Measurements from ENCODE around the gene TWF2. TPM values are rescaled to one million over a fixed set of nuclear protein-coding genes. Genes with fewer than 3 reads are reported as not detected.

Gene TWF2
- total RNA-seq, 4 donors from 2014 or later: 31.6 to 74.9 (median 55.7) TPM

- H3K4me3 ChIP-seq: peak within 1 kb of the TSS; percentile 35 to 73 (median 56)
- peaks cover 0 to 29% (median 11%) of the 10 kb centered on the region in 3 donors for H3K36me3 ChIP-seq
- H3K4me1 ChIP-seq: peaks cover 41 to 70% (median 48%) of the 10 kb centered on the region in 3 donors
- peak within 1 kb of the TSS; percentile 78 to 95 (median 86) for H3K27ac ChIP-seq
- H3K9me3 ChIP-seq: no peaks in the 10 kb centered on the region
- DNase-seq: no peak
- no peaks in the 10 kb centered on the region for H3K27me3 ChIP-seq
- no peak for TF ChIP-seq POLR2A (IDR thresholded peaks at IDR 0.05)
- no peak for TF ChIP-seq CTCF (IDR thresholded peaks at IDR 0.05)
- 6 to 7% methylated on average over 3 to 7 of the region's 98 CpGs for WGBS, 2 donors
- intact Hi-C loops (cut with DNase I): no loop called here
These were observed 6.6 kb upstream of the TWF2 start, which contains the start of gene PPM1M for GRCh38 chr3:52245322-52246263. PPM1M (plus strand) TSS chr3:52245759; CDS start chr3:52245825, 66 bp downstream.

GRCh38 chr3:52243791-52244628 lies 5.1 kb upstream of the TWF2 start:
- Histone ChIP-seq H3K36me3 (peaks cover 0 to 13% (median 5%) of the 10 kb centered on the region in 3 donors), H3K27me3 (no peaks in the 10 kb centered on the region), H3K27ac (peak overlapping the region; percentile 36 to 95 (median 64)), H3K4me1 (peaks cover 40 to 69% (median 45%) of the 10 kb centered on the region in 3 donors), H3K4me3 (peak overlapping the region in 1 of 4 donors; percentile 73), H3K9me3 (no peaks in the 10 kb centered on the region)
- WGBS, 2 donors: 35 to 36% methylated on average over 5 to 6 of the region's 9 CpGs
- intact Hi-C loops (cut with DNase I): no loop called here
- TF ChIP-seq CTCF (IDR thresholded peaks at IDR 0.05) (no peak), POLR2A (IDR thresholded peaks at IDR 0.05) (peak in 2 of 4 donors; percentile 17 to 35)
- DNase-seq: no peak

GRCh38 chr3:52242039-52242438 lies 3.1 kb upstream of the TWF2 start:
- Histone ChIP-seq H3K9me3 (no peaks in the 10 kb centered on the region), H3K4me1 (peaks cover 50 to 70% (median 58%) of the 10 kb centered on the region in 3 donors), H3K4me3 (no peak overlapping the region), H3K36me3 (no peaks in the 10 kb centered on the region), H3K27ac (no peak overlapping the region), H3K27me3 (no peaks in the 10 kb centered on the region)
- DNase-seq: no peak
- no peak for TF ChIP-seq CTCF (IDR thresholded peaks at IDR 0.05)
- TF ChIP-seq POLR2A (IDR thresholded peaks at IDR 0.05): no peak
- intact Hi-C loops (cut with DNase I): no loop called here
- 88 to 89% methylated on average over 1 of the region's 1 CpG for WGBS, 2 donors

- peaks cover 50 to 70% (median 57%) of the 10 kb centered on the region in 3 donors for H3K4me1 ChIP-seq
These were observed 2.0 kb upstream of the TWF2 start for GRCh38 chr3:52240886-52241370.

More at GRCh38 chr3:52240886-52241370, 2.0 kb upstream of the TWF2 start:
- Histone ChIP-seq H3K9me3 (no peaks in the 10 kb centered on the region), H3K4me3 (no peak overlapping the region), H3K36me3 (peaks cover 0 to 1% (median 0%) of the 10 kb centered on the region in 3 donors), H3K27me3 (no peaks in the 10 kb centered on the region), H3K27ac (peak overlapping the region in 3 of 4 donors; percentile 95 to 97 (median 96))
- intact Hi-C loops (cut with DNase I): no loop called here
- no peak for DNase-seq
- no peak for TF ChIP-seq CTCF (IDR thresholded peaks at IDR 0.05)
- TF ChIP-seq POLR2A (IDR thresholded peaks at IDR 0.05): no peak
- WGBS, 2 donors: 76 to 80% methylated on average over 4 of the region's 4 CpGs

Data from esophagus squamous epithelium (tissue), 5 donors.